Left colon (tissue), 2 donors: Measurements from ENCODE around the gene FAM209A. TPM values are rescaled to one million over a fixed set of nuclear protein-coding genes. Genes with fewer than 3 reads are reported as not detected.
A peak's percentile ranks its signal among the peaks of the same experiment; 100 is the strongest.
"Not testable (repeated sequence)": the region's sequence is repeated elsewhere in the genome, so short reads cannot be mapped to it uniquely, and the experiment has no call there.

Experiments used
- ATAC-seq: fragments of 200-7000 bp; cut with Tn5 transposase; one replicate; pipeline ENCODE4 v1.9.1; 2020; ENCODE audit warnings: mild to moderate bottlenecking, moderate library complexity
- DNase-seq, 2 donors: peaks; one replicate each; pipeline ENCODE4 v3.0.0-alpha.2; 2020
- intact Hi-C, 2 donors: fragments of 100-400 bp; cut with DNase I in 1 of 2; cut with micrococcal nuclease in 1 of 2; formaldehyde crosslinking; loops; one replicate each; pipeline versions ENCODE4 v1.11.2 to v1.14.0; 2022; cut with DNase I, micrococcal nuclease
- long read RNA-seq: library from polyadenylated mRNA; unstranded; transcript quantifications from one replicate; pipeline ENCODE4 v2.0.0, GENCODE V29; 2021
- total RNA-seq, 2 donors: library from RNA; stranded (reverse); fragmentation: NEBNext Ultra II Directional; extraction: Animal tissue kit (Norgen Biotek cat#: 25700); gene quantifications; one replicate each; pipeline ENCODE4 v1.2.1, GENCODE V29; 2021
- donor health status: DM: no; HTN: no; CAD: no.
- donor health status: DM: yes; HTN: yes; CAD: no.

The FAM209A gene, protein sequence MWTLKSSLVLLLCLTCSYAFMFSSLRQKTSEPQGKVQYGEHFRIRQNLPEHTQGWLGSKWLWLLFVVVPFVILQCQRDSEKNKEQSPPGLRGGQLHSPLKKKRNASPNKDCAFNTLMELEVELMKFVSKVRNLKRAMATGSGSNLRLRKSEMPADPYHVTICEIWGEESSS
- under 1 TPM; 0.34 to 0.39 TPM for total RNA-seq
- long read RNA-seq, result 0 reads

DNA sequence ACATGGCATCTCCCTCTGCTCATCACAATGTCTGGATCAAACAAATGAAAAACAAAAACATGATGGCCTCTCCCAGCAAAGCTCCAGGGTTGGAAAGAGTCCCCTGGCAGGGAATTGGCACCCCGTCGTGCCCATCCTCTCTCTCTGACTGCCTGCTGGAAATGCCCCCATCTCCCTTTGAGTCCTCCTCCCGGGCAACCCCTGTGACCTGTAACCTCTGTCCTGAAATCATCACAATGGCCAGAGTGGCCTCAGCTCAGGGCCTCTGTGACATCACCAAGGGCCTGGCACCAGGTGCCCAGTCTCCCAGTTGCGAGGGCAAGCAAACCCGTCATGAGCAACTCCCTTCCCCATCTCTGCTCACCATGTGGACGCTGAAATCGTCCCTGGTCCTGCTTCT is at the start of gene FAM209A:
FAM209A (plus strand) TSS at position 301 of the 400 bp plus-strand sequence; CDS start at position 366, 65 bp downstream.
- DNase-seq, ATAC-seq, intact Hi-C loops: not testable (repeated sequence)

DNA sequence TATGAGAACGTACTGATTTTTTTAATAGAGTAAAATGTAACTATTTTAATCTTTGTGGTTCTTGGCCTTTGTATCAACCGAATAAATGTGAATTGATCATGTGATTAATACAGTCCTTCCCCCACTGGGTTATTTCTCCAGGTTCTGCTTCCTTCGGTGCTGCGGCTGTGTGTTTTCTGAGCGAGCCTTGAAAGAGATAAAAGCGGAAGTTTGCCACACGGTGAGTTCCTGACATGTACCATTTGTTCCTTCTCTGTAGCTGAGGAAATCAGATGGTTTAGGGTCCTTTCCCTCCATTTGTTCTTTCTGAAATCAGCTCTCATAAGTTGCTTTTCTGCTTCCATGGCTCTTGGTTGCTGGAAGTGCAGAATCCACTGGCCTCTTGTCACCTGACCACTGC is 40.6 kb upstream of the FAM209A start:
- ATAC-seq (no peak), DNase-seq (no peak)

DNA sequence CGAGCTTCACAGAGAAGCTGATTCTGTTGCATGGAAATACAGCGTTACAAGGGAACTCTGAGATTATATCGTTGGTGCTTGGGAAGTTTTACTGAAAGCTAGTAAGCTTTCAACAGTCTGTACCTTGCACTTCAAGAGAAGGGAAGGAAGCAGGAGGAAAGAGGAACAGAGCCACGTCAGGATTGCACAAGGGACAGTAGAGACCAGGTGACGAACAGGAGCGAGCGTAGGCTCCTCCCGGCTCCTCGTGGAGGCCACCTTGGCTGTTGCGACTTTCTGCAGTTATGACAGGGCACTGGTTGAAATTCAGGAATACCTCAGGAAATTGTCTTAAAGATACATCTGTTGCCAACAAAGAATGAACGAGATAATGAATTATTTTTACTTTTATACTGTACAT is 37.3 kb upstream of the FAM209A start:
- intact Hi-C loops, result no loop called here
- no peak for ATAC-seq

More for the DNA sequence above, 40.6 kb upstream of the FAM209A start:
- intact Hi-C loops, result no loop called here

DNA sequence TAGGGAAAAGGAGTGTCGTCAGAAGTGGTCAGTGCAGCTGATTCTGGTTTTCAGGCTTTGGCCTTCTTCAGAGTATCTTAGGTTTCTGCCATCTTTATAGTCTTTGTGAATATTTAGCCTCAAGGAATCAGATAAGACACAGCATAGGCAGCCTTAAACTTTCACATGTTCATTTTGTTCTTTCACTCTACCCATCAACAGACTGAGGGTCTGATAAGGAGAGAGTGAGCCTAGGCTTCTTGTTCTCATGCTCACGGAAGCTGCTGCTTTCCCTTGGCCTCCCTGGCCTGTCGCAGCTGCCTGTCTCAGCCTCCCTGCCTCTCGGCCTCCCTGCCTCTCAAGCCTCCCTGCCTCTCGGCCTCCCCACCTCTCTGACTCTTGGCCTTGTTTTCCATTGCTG is 36.0 kb upstream of the FAM209A start:
- intact Hi-C loops, result no loop called here
- DNase-seq (no peak), ATAC-seq (no peak)

More for the DNA sequence above, 37.3 kb upstream of the FAM209A start:
- DNase-seq, result no peak

DNA sequence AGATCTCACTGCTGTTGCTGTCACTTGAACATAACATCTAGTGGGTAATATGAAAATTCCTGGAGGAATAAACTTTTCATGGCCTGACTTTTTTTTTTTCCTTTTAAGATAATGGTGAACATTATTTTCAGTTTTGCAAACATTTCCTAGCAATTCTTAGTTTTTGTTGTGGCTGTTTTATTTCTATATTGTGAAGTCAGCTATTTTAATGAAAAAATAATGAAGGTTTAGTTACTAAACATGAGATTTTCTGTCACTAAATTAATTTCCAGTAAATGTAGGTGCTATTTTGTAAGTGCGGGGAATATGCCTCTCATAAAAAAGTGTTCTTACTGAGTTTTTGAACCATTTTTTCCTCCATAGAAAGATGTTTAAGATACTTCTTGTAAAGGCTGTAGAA is 23.4 kb upstream of the FAM209A start:
- ATAC-seq (no peak), DNase-seq (no peak)
- intact Hi-C loops, result no loop called here

DNA sequence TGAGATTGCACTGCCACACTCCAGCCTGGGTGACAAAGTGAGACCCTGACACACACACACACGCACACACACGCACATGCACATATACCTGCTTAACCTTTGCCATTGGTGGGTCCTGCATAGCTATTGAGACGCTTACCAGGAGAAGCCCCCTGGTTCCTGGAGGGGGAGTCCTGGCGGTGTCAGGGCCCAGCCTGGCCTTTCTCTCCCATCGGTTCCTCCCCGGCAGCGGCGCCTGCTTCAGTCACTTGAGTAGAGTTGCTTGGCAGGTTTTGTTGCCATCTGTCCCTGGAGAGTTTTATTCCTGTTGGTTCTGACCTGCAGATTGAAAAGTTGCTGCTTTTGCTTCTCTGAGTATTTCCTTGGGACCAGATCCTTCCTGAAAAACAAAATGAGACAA is 20.6 kb upstream of the FAM209A start:
- DNase-seq (no peak), ATAC-seq (no peak)
- intact Hi-C loops, result no loop called here

DNA sequence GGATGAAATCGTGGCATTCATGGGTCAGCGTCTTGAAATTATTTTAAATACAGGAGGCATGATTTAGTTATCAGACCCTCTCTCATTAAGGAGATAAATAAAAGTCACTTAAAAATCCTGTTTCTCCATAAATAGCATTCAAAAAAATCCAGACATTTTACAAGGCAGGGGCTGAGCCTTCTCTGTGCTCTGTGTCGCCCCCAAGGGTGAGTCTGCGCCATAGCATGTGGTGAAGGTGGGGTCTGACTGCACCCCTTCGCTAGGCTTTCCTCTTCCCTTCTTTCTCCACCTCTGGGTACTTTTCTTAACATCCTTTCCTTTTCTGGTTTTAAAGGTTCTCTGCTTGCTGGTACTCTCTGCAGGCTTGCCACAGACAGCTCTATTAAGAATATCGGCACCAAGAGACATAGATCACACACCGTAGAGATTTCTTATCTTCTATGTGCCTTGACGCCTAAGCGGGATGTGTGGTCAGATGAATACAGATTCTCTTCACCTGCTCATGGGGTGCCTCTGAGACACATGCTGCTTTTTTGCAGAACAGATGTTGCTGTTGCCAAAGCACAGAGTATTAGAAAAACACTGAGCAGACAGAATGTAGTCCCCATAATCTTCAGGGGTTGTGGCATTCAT is 20.1 kb upstream of the FAM209A start:
- DNase-seq (no peak), ATAC-seq (no peak)
- intact Hi-C loops, result no loop called here

DNA sequence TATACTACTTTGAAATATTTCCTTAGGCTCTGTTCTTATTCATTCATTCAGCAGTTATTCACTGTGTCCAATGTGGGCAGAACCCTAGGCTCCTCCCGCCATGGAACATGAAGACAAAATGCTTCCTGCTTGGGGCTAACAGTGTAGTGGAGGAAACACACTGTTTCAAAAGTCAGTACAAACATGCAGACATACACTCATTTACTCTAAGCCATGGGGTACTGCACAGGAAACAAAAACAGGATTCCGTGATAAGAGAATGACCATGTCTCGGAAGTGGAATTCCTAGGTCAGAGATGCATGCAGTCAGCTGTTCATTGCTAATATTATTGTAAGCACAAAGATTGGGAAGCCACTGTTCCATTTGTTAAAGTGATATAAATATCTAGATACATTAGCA is 18.4 kb upstream of the FAM209A start:
- ATAC-seq (no peak), DNase-seq (no peak)
- intact Hi-C loops, result no loop called here

DNA sequence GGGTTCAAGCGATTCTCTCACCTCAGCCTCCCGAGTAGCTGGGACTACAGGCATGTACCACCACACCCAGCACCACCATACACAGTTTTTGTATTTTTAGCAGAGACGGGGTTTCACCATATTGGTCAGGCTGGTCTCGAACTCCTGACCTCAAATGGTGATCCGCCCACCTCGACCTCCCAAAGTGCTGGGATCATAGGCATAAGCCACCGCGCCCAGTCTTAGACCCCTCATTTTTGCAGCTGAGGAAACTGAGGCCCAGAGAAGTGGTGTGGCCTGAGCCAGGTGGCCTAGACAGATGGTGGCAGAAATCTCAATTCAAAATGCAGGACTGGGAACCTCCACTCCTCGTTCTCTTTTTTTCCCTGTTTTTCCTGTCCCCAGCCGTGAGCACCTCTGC is 12.6 kb upstream of the FAM209A start:
- intact Hi-C loops, result no loop called here
- ATAC-seq, result no peak
- no peak for DNase-seq

DNA sequence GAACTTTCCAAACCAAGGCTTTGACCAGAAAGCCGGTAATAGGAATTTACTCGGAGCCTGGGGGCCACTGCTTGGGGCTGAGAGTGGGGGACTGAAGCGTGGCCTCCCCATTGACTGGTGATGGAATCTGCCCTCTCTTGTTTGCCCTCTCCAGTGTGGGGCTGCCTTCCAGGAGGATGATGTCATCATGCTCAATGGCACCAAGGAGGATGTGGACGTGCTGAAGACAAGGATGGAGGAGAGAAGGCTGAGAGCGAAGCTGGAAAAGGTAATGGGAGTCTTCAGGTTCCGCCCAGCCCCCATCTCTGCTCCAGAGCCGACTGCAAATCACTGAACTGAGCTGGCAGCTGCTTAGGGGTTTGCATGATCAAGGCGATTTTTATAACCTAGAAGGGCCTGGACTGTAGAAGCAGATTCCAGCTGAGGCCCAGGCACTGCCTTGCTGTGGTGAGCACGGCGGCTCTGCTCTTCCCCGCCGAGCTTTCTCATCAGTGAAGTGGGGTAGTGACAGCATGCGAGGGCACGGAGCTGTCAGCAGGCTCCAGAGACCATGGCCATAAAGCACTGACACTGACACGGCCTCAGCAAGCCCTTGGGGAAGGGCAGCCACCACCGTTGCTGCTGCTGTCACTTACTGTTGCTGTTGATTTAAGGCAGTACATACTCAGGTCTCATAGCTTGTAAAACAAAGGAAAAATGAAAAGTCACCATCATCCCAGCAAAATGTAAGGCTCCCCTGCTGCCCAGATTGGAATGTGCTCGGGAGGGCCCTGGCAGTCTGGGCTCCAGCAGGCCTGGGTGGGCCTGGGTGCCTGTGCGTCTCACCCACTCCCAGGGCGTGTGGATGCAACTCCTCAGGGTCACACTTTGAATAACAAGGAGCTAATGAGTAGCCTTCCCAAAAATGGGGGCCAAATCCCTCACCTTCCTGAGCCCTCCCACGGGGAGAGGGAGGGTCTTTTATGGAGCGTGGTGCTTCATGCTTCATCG is 11.1 kb upstream of the FAM209A start:
- intact Hi-C loops, result no loop called here
- no peak for DNase-seq
- ATAC-seq, result no peak

DNA sequence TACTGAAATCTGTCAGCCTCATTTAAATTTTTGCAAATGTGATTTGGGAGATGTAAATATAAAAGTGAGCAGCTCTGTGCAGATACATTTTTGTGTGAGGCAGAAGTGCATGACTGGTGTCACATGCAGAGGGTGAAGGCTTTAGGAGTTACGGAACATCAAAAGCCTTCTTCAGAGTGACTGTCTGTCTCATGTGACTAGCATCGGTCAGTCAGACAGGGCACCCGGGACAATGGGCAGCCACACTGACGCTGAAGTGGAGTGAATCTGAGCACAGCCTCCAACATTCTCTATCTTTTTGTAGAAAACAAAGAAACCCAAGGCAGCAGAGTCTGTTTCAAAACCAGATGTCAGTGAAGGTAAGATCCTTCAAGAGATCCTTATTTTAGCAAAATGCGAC is 7.9 kb upstream of the FAM209A start:
- ATAC-seq (no peak), DNase-seq (no peak)
- intact Hi-C loops, result no loop called here

DNA sequence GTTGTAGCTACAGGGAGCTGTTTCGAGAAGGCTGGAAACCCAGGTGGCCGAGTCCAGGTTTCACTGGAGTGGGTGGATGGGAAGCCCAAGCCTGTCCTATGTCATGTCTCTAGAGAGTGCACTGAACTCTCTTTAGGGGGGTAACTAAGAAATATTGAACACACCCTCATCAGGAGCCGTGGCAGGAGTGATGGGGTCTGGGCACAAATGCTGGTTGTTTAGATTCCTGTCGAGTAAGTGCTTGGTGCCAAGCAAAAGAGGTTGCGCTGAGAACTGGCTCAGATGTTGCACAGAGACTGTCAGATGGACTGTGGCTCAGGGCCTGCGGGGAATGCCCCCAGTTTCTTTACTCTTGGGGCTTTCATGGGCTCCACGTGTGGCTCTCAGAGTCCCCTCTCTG is 7.3 kb upstream of the FAM209A start:
- DNase-seq (no peak), ATAC-seq (no peak)
- intact Hi-C loops, result no loop called here

DNA sequence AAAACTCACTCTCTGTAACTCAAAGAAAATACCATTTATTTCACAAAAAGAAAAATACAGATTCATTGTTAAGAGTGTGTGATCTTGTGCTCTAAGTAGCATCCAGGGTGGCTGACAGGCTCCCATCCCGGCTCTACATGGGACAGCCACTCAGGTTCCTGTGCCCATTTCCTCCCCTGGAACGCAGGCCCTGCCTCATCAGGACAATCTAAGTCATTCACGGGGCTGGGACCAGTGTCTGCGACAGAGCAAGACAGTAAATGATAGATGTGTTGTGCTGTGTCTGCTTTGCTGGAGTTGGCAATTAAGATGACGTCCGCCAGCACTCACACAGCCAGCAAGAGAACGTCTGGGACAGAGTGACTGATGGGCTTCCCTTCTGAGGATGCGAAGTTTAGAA is 6.9 kb upstream of the FAM209A start:
- intact Hi-C loops, result no loop called here
- DNase-seq, result no peak
- no peak for ATAC-seq

DNA sequence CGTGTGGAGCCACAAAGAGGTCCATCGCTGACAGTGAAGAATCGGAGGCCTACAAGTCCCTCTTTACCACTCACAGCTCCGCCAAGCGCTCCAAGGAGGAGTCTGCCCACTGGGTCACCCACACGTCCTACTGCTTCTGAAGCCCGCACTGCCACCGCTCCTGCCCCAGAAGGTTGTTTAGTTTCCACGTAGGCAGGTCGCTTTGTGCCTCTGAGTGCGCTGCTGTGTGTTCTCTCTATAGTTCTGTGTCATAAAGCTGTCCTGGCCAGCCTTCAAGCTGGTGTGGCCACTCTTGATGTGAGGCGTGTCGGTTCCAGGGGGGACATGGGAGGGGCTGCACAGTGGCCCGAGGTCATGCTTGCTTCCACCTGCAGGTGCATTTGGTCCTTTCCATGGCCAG is 6.4 kb upstream of the FAM209A start:
- intact Hi-C loops, result no loop called here
- no peak for DNase-seq
- ATAC-seq, result no peak

DNA sequence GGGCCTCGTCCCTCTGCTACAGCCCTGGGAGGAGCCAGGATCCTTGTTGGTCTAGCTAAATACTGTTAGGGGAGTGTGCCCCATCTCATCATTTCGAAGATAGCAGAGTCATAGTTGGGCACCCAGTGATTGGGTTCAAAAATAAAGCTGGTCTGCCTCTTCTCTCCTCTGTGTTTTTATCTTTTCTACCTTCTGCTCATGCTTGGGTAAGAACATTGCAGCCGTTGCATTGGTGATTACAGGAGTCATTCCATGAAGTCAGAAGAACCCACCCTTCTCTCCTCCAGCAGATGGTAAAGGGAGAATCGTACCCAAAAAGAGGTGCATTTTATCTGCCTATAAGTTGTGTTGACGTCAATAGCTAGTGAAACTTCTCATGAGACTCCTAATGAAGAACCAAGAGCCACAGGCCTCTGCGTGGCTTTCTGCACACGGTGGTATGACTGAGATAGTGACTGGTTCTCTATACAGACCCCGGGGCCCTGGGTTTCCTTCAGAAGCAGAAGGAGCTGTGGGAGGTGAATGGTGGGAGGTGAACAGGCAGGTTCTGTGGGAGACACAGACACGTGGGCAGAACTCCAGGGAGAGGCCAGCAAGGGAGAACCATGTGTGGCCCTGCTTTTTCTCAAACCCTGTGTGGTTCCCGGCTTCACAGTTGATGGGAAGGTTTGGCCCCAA is 5.7 kb upstream of the FAM209A start:
- intact Hi-C loops, result no loop called here
- DNase-seq (no peak), ATAC-seq (no peak)

DNA sequence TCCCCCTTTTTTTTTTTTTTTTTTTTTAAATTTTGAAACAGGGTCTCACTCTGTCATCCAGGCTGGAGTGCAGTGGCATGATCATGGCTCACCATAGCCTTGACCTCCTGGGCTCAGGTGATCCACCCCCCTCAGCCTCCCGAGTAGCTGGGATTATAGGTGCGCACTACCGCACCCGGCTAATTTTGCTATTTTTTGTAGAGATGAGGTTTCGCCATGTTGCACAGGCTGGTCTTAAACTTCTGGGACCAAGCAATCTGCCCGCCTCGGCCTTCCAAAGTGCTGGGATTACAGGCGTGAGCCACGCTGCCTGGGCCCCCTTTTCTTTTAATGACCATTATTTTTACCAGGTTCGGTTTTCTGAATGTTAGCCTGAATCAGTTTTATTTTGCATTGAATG is 5.0 kb upstream of the FAM209A start:
- DNase-seq, result no peak
- no peak for ATAC-seq
- intact Hi-C loops, result no loop called here

DNA sequence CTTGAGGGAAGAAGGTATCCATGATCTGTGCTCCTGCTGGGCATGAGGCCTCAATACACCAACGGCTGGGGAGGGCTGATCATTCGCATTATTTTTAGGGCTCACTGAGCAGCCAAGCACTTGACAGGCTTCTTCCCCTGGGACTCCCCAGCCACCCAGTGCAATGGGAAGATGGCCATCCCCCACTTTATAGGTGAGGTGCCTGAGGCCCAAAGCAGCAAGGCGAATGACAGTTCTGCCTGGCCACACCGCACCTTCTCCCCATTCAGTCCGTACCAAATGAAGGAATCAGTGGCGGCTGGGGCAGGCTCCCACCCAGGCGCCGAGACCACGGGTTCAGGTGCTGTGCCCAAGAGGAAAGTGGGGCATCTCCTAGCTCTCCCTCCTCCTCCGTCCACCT is 4.4 kb upstream of the FAM209A start:
- intact Hi-C loops, result no loop called here
- ATAC-seq (no peak), DNase-seq (no peak)

DNA sequence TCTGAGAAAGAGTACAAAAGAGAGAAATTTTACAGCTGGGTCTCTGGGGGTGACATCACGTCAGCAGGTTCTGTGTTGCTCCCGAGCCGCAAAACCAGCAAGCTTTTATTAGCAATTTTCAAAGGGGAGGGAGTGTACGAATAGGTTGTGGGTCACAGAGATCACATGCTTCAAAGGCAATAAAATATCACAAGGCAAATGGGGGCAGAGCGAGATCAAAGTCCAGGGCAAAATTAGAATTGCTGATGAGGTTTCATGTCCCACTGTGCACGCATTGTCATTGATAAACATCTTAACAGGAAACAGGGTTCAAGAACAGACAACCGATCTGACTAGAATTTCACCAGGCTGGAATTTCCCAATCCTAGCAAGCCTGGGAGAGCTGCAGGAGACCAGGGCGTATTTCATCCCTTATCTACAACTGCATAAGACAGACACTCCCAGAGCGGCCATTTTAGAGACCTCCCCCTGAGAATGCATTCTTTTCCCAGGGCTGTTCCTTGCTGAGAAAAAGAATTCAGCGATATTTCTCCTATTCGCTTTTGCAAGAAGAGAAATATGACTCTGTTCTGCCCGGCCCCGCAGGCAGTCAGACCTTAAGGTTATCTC is 3.7 kb upstream of the FAM209A start:
- ATAC-seq, intact Hi-C loops, DNase-seq: not testable (repeated sequence)

DNA sequence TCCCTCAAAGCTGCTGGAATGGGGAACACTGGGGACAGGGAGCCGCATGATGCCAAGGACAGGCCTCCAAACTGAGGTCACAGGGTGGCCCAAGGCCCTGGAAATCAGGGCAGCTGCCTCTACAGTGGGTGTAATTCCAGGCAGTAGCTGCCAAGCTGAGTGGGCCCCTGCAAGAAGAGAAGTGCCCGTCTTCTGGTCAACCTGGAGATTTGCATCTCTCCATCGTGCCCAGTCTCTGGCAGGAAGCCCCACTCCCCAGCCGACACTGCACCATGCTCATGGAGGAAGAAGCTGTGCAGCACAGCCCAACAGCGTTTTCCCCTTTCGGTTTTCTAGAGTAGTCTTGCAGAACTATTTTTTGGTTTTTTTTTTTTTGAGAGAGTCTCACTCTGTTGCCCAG is 2.2 kb upstream of the FAM209A start:
- ATAC-seq (peak; percentile 15), DNase-seq (no peak)
- intact Hi-C loops, result no loop called here
